Measurements from ENCODE around the gene PPP1R13B.
A peak's percentile ranks its signal among the peaks of the same experiment; 100 is the strongest.
"Not testable (repeated sequence)": the region's sequence is repeated elsewhere in the genome, so short reads cannot be mapped to it uniquely, and the experiment has no call there.

PPP1R13B gene

GRCh38 chr14:103847451-103848174 lies at the start of gene PPP1R13B:
Gene PPP1R13B (minus strand): TSS chr14:103847575. CDS start chr14:103847307, 268 bp downstream.
- peak; percentile 91 for DNase-seq

- DNase-seq: no peak
Observed at GRCh38 chr14:103896578-103896977, 49.2 kb upstream of the PPP1R13B start.

- DNase-seq: no peak
Observed at GRCh38 chr14:103894723-103895059, 47.3 kb upstream of the PPP1R13B start.

- DNase-seq: no peak
Observed at GRCh38 chr14:103894034-103894722, 46.8 kb upstream of the PPP1R13B start.

GRCh38 chr14:103892247-103892646 lies 44.9 kb upstream of the PPP1R13B start:
- DNase-seq: no peak

GRCh38 chr14:103891667-103892215 lies 44.4 kb upstream of the PPP1R13B start:
- no peak for DNase-seq

- no peak for DNase-seq
Observed at GRCh38 chr14:103890821-103891666, 43.7 kb upstream of the PPP1R13B start.

GRCh38 chr14:103890052-103890371 lies 42.6 kb upstream of the PPP1R13B start:
- no peak for DNase-seq

- no peak for DNase-seq
Observed at GRCh38 chr14:103889313-103890051, 42.1 kb upstream of the PPP1R13B start.

GRCh38 chr14:103889002-103889312 lies 41.6 kb upstream of the PPP1R13B start:
- not testable (repeated sequence) for DNase-seq

- DNase-seq: no peak
Observed at GRCh38 chr14:103887557-103888115, 40.3 kb upstream of the PPP1R13B start.

GRCh38 chr14:103887170-103887501 lies 39.8 kb upstream of the PPP1R13B start:
- DNase-seq: no peak

GRCh38 chr14:103886304-103887169 lies 39.2 kb upstream of the PPP1R13B start:
- no peak for DNase-seq

GRCh38 chr14:103885509-103885932 lies 38.1 kb upstream of the PPP1R13B start:
- no peak for DNase-seq

GRCh38 chr14:103884854-103885253 lies 37.5 kb upstream of the PPP1R13B start:
- no peak for DNase-seq

GRCh38 chr14:103883263-103883523 lies 35.8 kb upstream of the PPP1R13B start:
- no peak for DNase-seq

- no peak for DNase-seq
Observed at GRCh38 chr14:103882503-103883262, 35.3 kb upstream of the PPP1R13B start.

GRCh38 chr14:103881268-103882201 lies 34.2 kb upstream of the PPP1R13B start:
- no peak for DNase-seq

GRCh38 chr14:103880348-103881267 lies 33.2 kb upstream of the PPP1R13B start:
- DNase-seq: no peak

Measured in CD4-positive, alpha-beta T cell treated with Interferon gamma for 1 hour (primary cell).